Measurements from ENCODE around the gene SLC35F5.
"Not testable (repeated sequence)": the region's sequence is repeated elsewhere in the genome, so short reads cannot be mapped to it uniquely, and the experiment has no call there.

Gene SLC35F5, protein sequence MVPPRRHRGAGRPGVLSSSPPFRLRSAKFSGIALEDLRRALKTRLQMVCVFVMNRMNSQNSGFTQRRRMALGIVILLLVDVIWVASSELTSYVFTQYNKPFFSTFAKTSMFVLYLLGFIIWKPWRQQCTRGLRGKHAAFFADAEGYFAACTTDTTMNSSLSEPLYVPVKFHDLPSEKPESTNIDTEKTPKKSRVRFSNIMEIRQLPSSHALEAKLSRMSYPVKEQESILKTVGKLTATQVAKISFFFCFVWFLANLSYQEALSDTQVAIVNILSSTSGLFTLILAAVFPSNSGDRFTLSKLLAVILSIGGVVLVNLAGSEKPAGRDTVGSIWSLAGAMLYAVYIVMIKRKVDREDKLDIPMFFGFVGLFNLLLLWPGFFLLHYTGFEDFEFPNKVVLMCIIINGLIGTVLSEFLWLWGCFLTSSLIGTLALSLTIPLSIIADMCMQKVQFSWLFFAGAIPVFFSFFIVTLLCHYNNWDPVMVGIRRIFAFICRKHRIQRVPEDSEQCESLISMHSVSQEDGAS

DNA sequence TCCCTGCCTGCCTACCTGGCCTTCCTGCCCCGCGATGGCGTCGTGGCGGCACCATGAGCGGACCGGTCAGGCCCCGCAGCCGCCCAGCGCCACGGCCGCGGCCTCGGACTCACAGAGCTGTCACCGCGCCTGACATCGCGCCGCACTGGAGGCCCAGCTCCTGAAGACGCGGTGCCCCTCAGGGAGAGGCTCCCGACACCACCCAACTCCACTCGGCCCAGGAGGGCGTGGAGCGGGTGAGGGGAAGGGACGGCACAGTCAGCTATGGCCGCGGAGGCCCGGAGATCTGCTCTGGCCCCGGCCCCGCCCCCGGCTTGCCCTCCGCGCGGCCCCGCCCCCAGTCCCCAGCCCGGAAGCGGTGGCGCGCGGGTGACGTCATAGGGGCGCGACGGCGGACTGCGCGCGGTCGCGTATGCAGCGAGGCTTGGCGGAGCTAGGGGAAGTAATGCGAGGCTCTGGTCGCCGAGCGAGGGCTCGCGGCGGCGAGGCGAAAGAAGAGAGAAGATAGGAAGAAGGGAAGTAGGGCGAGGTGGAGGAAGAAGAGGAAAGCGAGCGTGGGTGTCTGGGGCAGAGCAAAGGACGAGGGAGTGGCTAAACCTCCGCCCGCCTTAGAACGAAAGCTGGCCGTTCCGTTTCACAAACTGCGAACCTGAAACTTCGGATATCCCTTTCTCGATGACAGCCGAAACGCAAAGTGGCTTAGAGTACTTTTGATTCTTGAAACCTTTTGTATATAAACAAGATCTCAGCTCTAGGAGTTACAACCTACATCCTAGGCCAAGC, at the start of gene SLC35F5:
Gene SLC35F5, minus strand, starts transcription at position 288 of the 783 bp plus-strand sequence. Its CDS starts 233 bp downstream, at position 55.
- peak; percentile 79 for DNase-seq

DNA sequence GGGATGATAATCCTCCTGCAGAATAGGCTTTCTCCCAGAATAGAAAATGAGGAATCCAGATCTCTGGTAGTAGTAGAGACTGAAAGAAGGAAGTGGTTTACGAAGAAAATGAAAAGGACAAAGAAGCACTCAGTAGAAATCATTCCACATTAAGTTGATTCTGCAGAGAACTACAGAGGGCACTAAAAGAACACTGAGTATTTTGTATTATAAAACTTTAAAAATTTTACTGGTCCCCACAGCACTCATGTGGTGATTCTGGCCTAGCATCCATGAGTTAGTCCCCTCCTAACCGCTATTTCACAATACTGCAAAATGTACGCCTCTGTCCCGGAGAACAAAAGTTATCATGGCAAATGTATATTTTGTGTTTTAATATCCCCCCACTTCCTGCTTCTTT, 42.9 kb upstream of the SLC35F5 start:
- DNase-seq: no peak

GRCh38 chr2:113797237-113797636, 40.8 kb upstream of the SLC35F5 start:
- no peak for DNase-seq

DNA sequence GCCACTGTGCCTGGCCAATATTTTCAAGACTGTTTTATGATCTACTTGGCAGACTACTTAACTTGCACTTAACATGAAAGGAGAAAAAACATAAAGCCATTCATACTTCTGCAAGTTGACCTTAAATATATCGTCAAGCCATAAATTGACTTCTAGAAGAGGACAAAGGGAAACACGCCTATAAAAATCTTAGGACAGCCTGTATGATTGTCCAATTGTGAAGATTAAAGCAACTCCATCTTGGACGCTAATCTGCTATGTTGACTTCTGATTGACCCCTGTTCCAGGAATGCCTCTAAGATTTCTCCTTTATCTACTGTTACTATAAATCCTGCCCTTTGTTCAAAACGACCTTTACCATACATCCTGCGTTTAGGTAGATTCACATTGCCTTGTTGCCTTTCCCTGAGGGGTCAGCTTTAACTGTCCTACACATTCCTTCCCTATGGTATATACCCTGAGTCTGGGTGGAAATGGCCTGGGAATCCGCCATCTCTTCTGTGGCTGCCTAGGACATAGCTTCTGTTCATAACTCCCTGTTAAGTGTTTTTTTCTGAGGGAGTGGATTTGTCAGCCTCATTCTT, 40.2 kb upstream of the SLC35F5 start:
- no peak for DNase-seq

DNA sequence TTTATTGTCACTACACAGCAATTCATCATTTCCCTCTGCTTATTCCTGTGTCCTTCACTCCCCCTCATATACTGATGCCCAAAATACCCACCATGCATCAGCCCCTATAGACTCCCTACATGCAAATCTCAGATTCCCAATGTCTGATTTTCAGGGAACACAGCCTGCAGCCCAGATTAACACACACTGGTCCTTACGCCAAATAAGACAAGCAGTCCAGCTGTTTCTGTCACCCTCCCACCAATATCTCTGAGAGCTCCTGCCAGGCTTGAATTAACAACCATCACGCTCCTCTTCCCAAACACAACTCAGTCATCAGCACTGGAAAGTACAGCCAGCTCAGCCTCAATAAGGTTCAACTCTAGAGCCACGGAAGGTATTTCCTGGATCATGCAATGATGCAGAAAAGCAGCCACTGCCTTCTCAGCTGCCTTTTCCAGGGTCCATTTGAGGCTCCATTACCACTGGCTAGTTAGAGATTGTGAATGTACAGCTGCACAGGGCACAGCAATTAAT, 39.0 kb upstream of the SLC35F5 start:
- no peak for DNase-seq

GRCh38 chr2:113791697-113792590, 35.5 kb upstream of the SLC35F5 start:
- no peak for DNase-seq

GRCh38 chr2:113784823-113785744, 28.6 kb upstream of the SLC35F5 start:
- no peak for DNase-seq

- DNase-seq: no peak
Observed at GRCh38 chr2:113780472-113780871, 24.0 kb upstream of the SLC35F5 start.

GRCh38 chr2:113777371-113777770, 20.9 kb upstream of the SLC35F5 start:
- no peak for DNase-seq

- DNase-seq: no peak
Observed at GRCh38 chr2:113776949-113777348, 20.5 kb upstream of the SLC35F5 start.

DNA sequence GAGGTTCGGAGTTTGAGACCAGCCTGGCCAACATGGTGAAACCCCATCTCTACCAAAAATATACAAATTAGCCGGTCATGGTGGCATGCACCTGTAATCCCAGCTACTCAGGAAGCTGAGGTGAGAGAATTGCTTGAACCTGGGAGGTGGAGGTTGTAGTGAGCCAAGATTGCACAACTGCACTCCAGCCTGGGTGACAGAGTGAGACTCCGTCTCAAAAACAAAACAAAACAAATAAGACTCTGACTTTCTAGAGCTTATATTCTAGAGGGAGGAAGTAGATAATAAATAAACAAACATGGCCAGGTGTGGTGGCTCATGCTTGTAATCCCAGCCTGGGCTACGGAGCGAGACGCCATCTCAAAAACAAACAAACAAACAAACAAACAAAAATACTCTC, 18.2 kb upstream of the SLC35F5 start:
- DNase-seq: not testable (repeated sequence)

DNA sequence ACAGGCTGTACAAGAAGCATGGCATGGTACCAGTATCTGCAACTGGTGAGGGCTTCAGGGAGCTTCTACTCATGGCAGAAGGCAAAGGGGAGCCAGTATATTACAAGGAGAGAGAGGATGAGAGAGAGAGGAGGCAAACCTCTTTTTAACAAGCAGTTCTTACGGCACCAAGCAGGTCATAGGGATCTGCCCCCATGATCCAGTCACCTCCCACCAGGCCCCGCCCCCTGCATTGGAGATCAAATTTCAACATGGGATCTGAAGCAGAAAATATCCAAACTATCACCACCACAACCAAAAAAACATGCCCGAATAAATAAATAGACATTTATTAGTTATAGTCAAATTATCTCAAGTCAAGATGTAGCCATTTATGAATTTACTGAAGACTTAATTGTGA, 14.5 kb upstream of the SLC35F5 start:
- DNase-seq: no peak

GRCh38 chr2:113769555-113769954, 13.1 kb upstream of the SLC35F5 start:
- DNase-seq: no peak

- no peak for DNase-seq
Observed at GRCh38 chr2:113768770-113769169, 12.3 kb upstream of the SLC35F5 start.

- no peak for DNase-seq
Observed at GRCh38 chr2:113767811-113768460, 11.5 kb upstream of the SLC35F5 start.

DNA sequence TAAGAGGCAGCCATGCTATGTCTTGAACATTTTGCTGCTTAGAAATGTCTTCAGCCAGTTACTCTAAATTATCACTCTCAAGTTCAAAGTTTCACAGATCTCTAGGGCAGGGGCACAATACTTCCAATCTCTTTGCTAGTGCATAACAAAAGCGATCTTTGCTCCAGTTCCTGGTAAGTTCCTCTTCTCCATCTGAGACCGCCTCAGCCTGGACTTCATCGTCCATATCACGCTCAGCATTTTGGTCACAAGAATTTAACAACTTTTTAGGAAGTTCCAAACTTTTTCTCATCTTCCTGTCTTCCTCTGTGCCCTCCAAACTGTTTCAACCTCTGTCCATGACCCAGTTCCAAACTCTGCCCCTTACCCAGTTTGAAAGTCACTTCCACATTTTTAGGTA, 8.8 kb upstream of the SLC35F5 start:
- DNase-seq: no peak

DNA sequence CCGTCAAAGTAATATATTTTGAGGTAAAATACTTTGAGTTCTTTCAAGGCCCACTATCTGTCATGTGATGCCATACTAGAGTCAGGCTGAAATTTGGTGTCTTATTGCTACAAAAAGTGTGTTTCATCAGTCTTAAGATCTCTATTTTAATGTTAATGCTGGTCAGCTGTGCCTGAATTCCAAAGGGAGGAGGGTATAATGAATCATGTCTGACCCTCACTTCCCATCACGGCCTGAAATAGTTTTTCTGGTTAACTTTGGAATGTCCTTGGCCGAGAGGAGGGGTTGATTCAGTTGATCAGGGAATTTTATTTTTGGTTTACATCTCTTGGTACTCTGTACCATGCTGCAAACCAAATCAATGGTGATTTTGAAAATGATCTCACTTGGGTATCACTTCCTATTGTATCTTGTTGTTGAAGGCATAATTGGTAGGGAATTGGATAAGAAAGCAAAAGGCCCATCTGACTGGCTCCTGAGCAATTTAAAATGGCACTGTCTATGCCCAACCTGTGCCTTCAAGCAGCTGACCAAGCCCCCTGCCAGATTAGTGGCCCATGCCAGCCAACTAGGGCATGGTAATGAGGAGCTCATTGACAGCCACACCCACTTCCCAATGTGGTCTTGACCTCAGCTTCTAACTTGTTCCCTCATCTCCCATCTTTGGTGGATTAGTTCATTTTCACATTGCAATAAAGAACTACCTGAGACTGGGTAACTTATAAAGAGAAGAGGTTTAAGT, 6.1 kb upstream of the SLC35F5 start:
- no peak for DNase-seq

GRCh38 chr2:113760400-113760799, 4.0 kb upstream of the SLC35F5 start:
- no peak for DNase-seq

- DNase-seq: no peak
Observed at GRCh38 chr2:113757138-113757657, 756 bp upstream of the SLC35F5 start.

All from NCI-H1105 (cell line).